GM12892 (cell line): ENCODE data around the gene SH3BP4.

ENCODE experiments used
- POLR2A ChIP-seq: IDR thresholded peaks from 2 replicates; pipeline ENCODE4 v1.6.1; 2011; ENCODE audit warnings: low read depth, low read length, control low read depth
- POLR2AphosphoS5 ChIP-seq: IDR thresholded peaks from 2 replicates; pipeline ENCODE4 v1.6.1; 2011; ENCODE audit warnings: low read depth, low read length, control low read depth
- TAF1 ChIP-seq: IDR thresholded peaks from 2 replicates; pipeline ENCODE4 v1.6.1; 2011; ENCODE audit warnings: low read depth, mild to moderate bottlenecking, control low read depth, low read length, borderline replicate concordance

DNA sequence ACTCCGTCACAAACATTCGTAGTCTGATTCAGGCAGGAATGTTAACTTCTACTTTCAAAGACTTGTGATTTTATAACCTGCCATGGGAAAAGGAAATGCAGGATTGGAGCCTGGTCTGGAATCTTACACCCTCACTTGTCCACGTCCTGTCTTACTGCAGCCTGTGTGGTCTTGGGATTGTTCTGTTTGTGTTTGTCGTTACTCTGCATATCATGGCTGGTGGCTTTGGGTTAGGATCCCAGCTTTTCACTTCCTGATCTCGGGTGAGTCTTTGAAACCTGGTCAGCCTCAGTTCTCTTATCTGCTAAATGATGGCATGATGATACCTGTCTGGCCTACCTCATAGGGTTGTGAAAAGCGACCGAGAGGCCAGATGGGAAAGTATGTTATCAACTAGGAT is 34.6 kb downstream of the SH3BP4 start:
- TF ChIP-seq POLR2A (no peak), POLR2AphosphoS5 (no peak), TAF1 (no peak)
